CD4-positive, alpha-beta T cell treated with Interleukin-10 for 1 hour (primary cell): ENCODE measurements around the gene TEX22.

ENCODE experiments used
- DNase-seq: peaks from one replicate; pipeline ENCODE4 v3.0.0-alpha.2; 2020

Gene TEX22

DNA sequence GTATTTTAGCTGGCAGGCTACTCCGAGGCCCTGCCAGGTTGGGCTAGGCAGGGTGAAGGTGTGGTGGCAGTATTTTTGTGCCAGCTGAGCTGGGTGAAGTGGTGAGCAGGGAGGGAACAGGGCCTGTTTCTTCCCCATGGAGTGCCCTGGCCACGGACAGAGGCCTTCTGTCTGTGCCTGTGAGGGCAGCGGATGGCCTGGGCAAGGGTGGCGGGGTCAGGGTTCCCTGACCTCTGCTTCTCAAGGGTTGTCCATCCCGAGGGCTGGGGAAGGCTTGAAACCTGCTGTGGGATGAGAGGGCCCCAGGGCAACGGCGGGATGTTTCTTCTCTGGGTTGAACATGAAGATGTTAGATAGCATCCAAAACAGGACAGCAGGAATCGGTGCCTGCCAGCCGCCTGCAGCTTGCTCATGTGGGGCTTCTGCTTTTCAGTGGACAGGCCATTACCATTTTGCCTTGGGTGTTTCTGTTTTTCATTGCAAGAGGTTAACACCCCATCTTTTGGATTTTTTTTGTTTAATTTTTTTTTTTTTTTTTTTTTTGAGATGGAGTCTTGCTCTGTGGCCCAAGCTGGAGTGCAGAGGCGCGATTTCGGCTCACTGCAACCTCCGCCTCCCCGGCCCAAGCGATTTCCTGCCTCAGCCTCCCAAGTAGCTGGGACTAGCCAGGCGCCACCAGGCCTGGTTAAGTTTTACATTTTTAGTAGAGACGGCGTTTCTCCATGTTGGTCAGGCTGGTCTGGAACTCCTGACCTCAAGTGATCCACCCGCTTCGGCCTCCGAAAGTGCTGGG, 24.6 kb downstream of the TEX22 start:
- DNase-seq, result no peak

DNA sequence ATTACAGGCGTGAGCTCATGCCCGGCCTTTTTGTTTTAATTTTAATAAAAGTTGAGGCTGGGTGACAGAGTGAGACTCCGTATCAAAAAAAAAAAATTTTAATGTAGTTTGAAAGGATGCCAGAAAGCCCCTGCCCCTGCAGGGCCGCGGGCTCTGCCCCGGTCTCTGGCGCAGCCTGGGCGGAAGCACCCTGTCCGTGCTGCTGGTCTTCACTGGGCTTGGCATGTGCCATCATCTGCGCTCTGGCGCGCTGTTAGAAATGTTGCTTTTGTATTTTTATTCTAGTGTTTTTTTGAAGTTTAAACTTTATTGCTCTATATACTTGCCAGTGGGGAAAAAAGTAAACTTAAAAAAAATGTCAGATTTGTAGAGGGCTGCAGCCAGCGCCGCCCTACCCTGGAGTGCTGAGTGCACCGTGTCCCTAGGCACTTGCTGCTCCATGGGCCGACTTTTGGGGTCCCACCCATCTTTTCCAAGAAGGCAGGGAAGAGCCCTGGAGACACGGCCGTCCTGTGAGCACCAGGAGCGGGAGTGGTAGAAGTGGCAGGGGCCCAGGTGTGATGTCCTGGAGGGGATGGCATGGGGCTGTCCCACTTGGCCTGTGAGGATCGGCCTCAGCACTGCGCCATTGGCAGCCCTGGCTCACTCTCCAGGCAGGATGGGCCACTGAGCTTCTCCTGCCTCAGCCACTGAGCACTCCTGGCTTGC, 25.3 kb downstream of the TEX22 start:
- DNase-seq, result no peak

DNA sequence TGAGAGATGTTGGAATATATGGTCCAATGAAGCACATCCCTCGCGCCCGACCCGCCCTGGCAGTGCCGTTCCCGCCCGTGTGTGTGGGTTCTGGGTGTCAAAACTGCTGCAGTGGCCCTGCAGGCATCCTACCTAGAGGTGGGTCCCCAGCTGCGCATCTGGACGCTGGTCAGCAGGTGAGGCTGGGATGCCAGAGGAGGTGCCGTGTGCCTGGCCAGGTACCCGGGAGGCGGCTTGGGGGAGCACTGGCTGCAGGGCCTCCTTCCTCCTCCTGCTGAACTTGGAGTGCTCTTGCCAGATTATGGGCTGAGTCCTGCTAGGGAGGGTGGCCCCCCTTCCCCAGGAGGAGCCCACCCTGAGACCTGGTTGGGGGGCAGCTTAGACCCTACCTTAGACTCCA, 26.5 kb downstream of the TEX22 start:
- no peak for DNase-seq

DNA sequence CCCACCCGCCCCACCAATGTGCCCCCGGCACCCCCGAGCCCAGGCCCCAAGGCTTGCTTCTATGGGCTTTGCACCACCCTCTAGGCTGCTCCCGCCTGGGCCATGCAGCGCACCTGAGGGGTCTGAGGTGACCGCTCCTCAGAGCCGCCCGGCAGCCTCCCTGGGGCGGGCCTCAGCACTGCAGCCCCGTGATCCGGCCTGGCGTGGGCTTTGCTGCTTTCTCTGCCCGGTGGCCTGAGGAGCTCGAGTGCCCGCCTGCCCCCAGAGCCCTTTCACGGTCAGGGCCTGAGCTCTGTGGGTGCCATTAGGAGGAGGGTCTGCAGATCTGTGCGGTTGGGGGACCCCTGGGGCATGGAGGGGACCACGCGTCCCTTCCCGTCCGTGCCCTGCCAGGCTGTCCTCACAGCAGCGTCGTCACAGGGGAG, 27.5 kb downstream of the TEX22 start:
- DNase-seq, result no peak

DNA sequence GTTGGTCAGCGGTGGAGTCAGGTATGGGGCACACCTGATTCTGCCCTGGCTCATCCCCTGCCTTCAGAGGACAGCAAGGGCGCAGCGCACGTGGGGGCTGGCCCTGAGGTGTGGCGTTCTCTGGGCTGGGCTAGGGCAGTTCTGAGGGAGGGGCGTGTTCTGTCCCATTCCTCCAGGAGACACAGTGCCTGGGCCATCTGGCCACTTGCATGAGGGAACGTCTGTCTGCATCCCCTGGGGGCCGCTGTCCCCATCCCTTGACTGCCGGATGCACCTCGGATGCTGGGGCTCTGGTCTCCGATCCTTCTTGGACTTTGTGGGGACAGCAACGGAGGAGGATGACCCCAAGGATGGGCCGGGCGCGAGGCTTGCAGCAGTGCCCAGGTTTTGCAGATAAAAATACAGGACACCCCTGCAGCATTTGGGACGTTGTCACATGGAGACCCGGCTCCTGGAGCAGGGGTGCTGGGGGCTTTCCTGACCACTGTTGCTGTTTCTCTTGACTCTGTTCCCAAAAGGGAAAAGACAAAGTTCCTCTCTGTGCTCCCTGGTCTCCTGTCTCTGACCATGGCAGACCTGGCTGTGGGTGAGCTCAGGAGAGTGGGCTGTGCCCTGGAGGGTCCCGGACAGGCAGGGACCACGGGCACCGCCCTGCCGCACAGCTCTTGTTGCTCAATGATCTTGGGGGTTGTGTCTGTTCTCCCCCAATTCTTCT, 28.2 kb downstream of the TEX22 start:
- no peak for DNase-seq

DNA sequence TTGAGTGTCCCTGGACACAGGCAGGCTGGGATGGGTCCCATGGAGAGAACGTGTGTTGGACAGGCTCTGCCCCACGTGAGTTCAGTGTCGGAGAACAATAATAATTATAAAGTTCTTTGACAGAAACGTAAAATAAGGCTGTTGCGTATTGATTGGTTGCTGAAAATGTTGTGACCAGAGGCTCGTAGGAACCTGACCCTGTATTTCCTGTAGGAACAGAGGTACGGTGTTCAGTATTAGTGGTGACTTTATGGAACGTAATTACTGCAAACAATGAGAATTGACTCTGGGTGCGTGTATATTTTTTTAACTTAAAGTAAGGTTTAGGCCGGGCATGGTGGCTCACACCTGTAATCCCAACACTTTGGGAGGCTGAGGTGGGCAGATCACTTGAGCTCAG, 29.1 kb downstream of the TEX22 start:
- no peak for DNase-seq

DNA sequence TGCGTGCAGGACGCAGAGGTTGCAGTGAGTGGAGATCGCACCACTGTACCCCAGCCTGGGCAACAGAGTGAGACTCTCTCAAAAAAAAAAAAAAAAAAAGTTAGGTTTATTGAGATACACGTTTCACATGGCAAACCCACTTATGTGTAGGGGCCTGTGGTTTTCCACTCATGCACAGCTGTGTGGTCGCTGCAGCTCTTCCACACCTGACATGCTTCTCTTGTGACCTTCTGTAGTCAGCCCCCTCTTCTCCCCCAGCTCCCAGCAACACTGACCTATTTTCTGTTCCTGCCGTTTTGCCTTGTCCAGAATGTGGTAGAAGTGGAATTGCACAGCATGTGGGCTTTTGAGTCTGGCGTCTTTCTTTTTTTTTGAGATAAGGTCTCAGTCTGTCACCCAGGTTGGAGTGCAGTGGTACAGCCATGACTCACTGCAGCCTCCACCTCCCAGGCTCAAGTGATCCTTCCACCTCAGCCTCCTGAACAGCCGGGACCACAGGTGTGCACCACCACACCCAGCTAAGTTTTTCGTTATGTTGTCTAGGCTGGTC, 29.7 kb downstream of the TEX22 start:
- no peak for DNase-seq

DNA sequence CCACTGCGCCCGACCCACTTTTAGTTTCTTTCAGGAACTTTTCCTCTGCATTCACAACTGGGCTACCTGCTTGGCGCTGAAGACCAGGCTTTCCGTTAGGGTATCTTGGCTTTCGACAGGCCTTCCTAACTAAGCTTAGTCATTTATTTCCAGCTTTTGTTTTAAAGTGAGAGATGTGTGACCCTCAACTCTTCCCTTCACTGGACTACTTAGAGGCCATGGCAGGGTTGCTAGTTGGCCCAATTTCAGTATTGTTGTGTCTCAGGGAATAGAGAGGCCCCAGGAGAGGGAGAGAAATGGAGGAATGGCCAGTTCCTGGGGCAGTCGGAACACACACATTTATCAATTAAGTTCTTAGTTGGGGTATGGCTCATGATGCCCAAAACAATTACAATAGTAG, 31.7 kb downstream of the TEX22 start:
- no peak for DNase-seq

DNA sequence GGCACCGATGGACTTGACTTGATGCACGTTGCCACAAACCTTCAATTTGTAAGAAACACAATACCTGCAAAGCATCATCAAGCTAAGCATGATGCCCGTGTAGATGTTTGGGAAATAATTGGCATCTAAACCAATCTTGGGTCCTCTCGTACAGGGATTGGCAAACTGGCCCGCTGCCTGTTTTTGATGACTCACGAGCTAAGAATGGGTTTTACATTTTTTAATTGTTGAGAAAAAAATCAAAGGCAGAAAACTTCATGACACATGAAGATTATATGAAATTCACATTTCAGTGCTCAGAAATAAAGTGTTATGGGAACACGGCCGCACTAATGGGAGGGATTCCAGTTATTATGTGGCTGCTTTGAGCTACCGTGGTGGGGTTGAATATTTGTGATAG, 32.2 kb downstream of the TEX22 start:
- no peak for DNase-seq

DNA sequence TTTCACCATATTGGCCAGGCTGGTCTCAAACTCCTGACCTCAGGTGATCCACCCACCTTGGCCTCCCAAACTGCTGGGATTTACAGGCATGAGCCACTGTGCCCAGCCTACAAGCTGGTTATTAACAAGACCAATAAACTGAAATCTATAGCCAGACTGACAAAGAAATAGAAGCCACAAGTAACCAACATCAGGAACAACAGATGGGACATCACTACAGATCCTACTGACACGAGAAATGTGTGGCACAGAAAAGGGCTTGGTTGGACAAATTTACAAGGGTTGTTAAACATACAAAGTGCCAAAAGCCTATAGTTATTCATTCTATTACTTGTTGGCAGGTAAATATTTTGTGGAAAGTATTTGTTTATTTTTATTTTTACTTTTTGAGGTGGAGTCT, 32.9 kb downstream of the TEX22 start:
- DNase-seq, result no peak

DNA sequence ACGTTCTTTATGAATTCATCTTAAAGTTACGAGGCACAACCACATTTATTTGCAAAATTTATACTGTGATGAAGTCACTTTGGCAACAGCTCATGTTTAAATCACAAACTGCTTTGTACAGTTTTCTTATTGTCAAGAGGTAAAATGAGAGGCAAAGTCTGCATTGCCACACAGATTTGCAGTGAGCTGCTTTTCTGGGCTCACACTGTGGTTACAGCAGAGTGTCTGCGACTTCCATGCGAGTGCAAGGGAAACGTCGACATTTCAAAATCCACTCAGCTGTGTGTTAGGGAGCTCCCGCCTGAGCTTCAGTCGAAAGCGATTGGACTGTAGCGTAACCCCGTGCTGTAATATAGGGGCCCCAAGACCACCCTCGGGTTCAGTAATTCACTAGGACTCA, 34.3 kb downstream of the TEX22 start:
- DNase-seq, result no peak

DNA sequence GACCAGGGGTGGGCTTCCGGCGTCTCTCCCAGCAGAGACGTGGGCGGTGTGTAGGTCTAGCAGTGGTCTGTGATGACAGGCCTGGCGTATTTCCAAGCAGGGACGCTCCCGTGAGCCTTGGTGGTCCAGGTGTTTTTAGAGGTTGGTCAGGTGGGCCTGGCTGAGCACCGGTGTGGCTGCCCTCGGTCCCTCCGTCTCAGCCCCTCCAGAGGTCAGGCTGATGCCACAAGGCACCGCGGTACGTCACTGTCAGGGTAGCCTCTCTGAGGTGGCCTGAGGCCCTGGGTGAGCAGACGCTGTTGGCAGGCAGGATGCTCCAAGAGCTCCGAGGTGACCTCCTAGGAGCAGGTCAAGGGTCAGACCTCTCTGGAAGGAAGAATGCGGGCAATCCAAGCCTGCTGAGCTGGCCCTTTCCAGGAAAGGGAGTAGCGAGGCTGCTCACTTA, 34.8 kb downstream of the TEX22 start:
- no peak for DNase-seq

DNA sequence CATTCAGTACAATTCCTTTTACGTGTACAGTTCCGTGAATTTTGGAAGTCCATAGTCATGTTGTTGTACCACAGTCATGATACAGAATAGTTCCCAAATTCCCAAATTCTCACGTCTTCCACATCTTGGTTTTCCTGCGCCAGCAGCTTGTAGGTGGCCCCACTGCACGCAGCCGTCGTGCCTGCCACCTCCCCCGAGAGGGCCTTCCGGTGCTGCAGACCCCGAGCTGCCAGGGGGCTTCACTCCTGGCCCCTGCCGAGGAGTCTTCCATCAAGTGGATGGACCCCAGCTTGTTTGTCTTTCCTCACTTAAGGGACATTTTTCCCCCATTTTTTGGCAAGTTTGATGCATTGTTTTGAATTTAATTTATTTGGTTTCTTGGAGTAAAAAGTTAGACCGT, 38.1 kb downstream of the TEX22 start:
- no peak for DNase-seq

DNA sequence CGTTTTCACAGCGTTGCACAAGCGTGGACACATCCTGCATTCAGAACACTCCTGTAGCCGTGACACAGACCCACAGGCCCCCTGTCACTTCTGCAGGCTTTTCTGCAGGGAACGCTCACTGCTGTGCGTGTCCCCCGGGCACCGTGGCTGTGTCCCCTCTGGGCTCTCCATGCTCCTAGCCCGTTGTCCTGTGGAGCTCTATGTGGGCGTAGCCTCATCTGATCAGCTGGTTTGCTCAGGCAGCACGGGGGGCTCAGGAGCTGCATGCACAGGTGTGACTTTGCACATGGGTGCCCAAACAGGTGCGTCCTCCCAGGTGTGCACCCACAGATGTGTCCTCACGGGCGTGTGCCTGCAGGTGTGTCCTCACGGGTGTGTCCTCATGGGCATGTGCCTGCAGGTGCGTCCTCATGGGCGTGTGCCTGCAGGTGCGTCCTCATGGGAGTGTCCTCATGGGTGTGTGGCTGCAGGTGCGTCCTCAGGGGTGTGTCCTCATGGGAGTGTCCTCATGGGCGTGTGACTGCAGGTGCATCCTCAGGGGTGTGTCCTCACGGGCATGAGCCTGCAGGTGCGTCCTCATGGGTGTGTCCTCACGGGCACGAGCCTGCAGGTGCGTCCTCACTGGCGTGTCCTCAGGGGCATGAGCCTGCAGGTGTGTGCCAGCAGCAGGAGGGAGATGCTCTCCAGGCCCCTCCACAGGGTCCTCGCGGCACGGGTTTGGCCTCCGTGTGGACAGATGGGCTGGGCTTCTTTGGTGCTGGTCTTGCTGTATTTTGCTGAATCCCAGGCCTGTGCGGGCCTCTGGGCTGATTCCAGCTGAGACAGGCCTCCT, 38.8 kb downstream of the TEX22 start:
- no peak for DNase-seq

DNA sequence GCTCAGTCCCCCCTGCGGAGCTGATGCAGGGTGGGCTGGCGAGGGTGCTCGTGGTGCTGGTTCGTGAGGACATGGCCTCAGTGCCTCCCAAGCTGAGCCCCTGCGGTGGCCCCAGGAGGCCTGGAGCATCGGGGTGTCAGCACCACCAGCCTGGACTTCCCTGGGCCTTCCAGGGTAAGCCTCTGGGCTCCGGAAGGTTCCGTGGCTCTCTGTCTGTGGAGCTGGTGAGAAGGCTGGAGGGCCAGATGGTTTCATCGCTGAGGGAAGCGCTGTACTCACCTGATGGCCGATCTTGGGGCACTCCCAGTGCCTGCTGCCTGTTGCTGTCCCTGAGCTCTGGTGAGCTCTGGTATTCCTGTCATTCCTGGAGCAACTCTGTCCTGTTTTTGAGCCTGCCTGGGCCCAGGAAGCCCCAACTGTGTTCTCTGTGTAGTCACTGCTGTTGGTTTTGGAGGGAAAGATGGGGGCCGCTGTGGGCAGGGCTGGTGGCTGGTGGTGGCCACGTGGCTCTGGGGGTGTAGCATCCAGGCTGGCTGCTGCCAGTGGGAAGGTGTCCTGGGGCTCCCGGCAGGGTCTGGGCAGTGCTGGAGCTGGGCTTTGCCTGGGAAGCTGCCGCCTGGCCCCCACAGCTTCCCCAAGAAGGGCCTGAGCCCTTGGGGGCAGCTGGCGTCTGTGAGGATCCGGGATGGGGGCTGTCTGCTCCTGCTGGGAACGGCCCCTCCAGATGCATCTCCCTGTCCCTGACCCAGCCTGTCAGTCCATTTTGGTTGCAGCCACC, 39.6 kb downstream of the TEX22 start:
- DNase-seq, result no peak

DNA sequence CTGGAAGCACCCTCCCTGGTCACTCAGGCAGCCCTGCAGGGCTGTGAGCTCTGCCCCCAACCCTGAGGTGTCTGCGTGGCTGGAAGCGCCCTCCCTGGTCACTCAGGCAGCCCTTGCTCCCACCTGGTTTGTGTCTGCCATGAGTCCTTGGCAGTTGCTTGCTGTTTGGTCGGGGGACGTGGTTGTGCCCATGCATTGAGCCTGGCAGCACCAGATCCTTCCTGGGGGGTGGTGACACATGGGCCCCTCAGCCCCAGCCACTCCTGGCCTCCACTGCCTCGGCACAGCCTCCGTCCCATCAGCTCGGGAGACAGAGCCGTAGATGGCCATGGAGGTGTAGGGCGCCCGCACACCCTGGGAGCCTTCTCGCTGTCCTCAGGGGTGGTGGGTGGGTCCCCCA, 40.8 kb downstream of the TEX22 start:
- DNase-seq, result no peak

DNA sequence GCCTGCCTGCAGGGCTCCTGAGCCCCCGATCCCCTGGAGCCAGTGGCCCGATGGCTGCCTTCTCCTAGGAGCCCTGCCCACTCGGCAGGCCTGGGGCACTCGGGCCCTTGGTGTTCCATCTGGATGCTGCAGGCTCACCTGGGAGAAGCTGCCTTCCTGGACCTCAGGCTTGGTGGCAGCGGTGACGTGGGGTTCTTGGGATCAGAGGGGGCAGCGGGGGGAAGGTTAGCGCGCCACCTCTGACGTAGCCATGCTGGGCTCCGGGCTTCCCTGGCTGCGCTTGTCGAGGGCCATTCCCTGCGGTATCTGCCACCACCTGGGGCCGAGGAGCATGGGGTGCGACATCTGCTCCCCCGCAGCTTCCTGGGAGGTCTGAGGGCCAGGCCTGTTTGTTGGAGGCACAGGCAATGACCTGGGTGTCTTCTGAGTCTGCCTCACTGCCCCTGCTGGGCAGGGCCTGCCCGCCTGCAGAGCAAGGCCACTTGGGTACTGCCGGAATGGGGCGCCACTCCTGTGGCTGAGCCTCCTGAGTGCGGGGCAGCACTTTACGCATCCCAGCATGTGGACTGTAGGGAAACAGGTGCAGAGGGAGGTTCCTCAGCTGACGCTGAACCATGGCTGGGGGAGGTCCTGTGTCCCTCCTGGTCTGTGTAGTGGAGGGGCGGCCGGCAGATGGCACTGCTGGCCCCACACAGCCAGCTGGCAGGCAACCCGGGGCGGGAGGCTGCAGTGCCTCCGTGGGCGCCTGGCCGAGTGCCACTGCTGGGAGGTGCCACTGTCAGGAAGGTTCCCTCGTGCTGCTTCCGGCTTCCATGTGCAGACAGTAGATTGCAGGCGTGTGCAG, 41.6 kb downstream of the TEX22 start:
- no peak for DNase-seq

DNA sequence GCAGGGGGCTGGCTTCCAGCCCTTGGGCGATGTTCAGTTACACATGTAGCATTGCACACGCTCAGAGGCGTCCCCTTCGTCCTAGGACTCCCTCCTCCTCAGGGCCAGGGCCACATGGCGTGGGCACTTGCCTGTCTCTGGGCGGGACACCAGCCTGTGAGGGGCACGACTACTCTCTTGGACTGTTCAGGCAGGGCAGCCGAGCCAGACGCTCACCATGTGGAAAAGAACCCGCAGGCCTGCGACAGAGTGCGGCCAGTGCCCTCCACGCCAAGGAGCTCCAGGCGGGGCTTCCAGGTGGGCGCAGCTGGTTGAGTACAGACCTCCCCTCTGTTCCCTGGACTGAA, 42.2 kb downstream of the TEX22 start:
- DNase-seq, result no peak

DNA sequence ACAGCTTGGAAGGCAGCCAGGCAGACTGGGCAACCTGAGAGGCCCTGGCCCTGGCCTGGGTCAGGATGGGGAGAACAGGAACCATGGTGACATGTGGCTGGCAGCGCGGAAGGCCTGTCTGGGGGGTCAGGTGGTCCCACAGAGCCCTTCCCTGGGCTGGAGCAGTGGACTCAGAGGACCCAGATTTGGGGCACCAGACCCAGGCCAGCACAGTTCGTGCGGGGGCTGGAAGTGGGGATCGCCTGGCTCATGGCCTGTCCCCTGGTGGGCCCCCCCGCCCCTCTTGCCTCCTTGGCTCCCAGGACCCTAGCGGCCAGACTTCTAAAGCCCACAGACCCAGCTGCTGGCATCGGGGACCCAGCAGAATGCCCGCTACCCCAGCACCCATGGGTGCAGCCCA, 42.7 kb downstream of the TEX22 start:
- no peak for DNase-seq

DNA sequence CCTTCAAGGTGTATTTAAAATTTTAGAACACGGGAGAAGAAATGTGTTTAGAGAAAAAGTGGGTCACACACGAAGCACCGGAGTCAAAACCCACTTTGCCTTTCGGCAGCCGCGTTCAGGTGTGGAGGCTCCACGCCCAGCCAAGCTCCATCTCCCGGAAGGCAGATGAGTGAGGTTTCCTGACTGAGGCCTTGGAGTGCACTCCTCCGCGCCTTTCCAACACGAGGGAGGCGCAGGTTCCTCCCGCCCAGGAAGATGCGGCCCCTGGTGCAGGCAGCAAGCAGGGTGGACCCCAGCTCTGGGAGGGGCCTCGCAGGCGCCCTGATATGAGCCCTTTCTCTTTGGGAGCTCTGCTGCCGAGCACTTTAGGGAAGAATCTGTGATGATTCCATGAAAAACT, 43.8 kb downstream of the TEX22 start:
- DNase-seq, result no peak

DNA sequence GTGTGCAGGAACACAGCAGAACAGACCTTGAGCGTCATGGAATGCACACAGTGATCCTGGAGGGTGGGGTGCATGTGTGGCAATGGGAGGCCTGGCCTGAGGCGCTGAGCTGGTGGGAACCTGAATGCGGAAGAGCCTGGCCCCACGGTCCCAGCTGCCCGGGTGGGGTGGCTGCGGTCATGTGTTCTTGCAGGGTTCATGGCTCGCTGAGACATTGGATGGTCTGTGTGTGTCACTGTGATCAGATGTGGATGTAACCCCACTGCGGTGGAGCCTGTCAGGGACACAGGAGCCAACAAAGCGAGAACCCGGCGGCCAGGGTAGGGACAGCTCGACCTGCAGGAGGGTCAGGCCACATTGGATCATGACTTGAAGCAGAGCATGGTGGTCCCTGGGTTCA, 44.5 kb downstream of the TEX22 start:
- no peak for DNase-seq
